ENCODE measurements around the gene DHCR7.

DHCR7 gene

GRCh38 chr11:71472941-71473792 is 25.0 kb upstream of the DHCR7 start:
- DNase-seq (ENCODE audit: low read depth) = no peak
- H3K4me3 ChIP-seq (ENCODE audit: low read depth, low read length) = no peak overlapping the region
- TF ChIP-seq CTCF (conservative IDR thresholded peaks at IDR 0.05; ENCODE audit: low read depth, low read length) = no peak

- no peak overlapping the region for H3K4me3 ChIP-seq (ENCODE audit: low read depth, low read length)
- TF ChIP-seq CTCF (conservative IDR thresholded peaks at IDR 0.05; ENCODE audit: low read depth, low read length) = no peak
- DNase-seq (ENCODE audit: low read depth) = no peak
Observed at GRCh38 chr11:71472357-71472885, 24.2 kb upstream of the DHCR7 start.

- no peak overlapping the region for H3K4me3 ChIP-seq (ENCODE audit: low read depth, low read length)
- no peak for DNase-seq (ENCODE audit: low read depth)
- no peak for TF ChIP-seq CTCF (conservative IDR thresholded peaks at IDR 0.05; ENCODE audit: low read depth, low read length)
Observed at GRCh38 chr11:71470946-71471345, 22.8 kb upstream of the DHCR7 start.

- DNase-seq (ENCODE audit: low read depth) = no peak
- no peak overlapping the region for H3K4me3 ChIP-seq (ENCODE audit: low read depth, low read length)
- no peak for TF ChIP-seq CTCF (conservative IDR thresholded peaks at IDR 0.05; ENCODE audit: low read depth, low read length)
Observed at GRCh38 chr11:71467164-71467563, 19.0 kb upstream of the DHCR7 start.

- DNase-seq (ENCODE audit: low read depth) = peak; percentile 14
- no peak for TF ChIP-seq CTCF (conservative IDR thresholded peaks at IDR 0.05; ENCODE audit: low read depth, low read length)
- no peak overlapping the region for H3K4me3 ChIP-seq (ENCODE audit: low read depth, low read length)
Observed at GRCh38 chr11:71466358-71466757, 18.2 kb upstream of the DHCR7 start.

- no peak for DNase-seq (ENCODE audit: low read depth)
- no peak overlapping the region for H3K4me3 ChIP-seq (ENCODE audit: low read depth, low read length)
- TF ChIP-seq CTCF (conservative IDR thresholded peaks at IDR 0.05; ENCODE audit: low read depth, low read length) = no peak
Observed at GRCh38 chr11:71465054-71465453, 16.9 kb upstream of the DHCR7 start.

All from choroid plexus epithelial cell (primary cell).